ENCODE measurements around the gene RAB7A. TPM values are rescaled to one million over a fixed set of nuclear protein-coding genes. Genes with fewer than 3 reads are reported as not detected.
"Not testable (repeated sequence)": the region's sequence is repeated elsewhere in the genome, so short reads cannot be mapped to it uniquely, and the experiment has no call there.

The RAB7A gene
- polyA plus RNA-seq, 1 donor from 2014 or later, result 42.4 TPM

- TF ChIP-seq REST (IDR thresholded peaks at IDR 0.05; ENCODE audit: borderline replicate concordance) (no peak), MXI1 (conservative IDR thresholded peaks at IDR 0.05; ENCODE audit: poor library complexity, severe bottlenecking) (no peak), POLR2AphosphoS5 (IDR thresholded peaks at IDR 0.05) (no peak), RAD21 (conservative IDR thresholded peaks at IDR 0.05) (no peak), EP300 (conservative IDR thresholded peaks at IDR 0.05; ENCODE audit: poor library complexity, severe bottlenecking) (no peak), CTCF (IDR thresholded peaks at IDR 0.05; ENCODE audit: poor library complexity, severe bottlenecking) (no peak), TAF1 (IDR thresholded peaks at IDR 0.05; ENCODE audit: low read depth) (no peak), SMC3 (conservative IDR thresholded peaks at IDR 0.05; ENCODE audit: poor library complexity) (no peak), EZH2 (IDR thresholded peaks at IDR 0.05; ENCODE audit: borderline replicate concordance, insufficient read depth, low read length, poor library complexity, severe bottlenecking) (no peak)
- Histone ChIP-seq H2AFZ (ENCODE audit: low read depth, low read length) (no peak overlapping the region), H3K4me3 (ENCODE audit: low read length) (peak overlapping the region; percentile 93), H3K36me3 (ENCODE audit: insufficient read depth, low read length) (no peaks in the 10 kb centered on the region), H3K27me3 (ENCODE audit: insufficient read depth, low read depth, low read length) (no peaks in the 10 kb centered on the region), H3K9me2 (ENCODE audit: insufficient read depth, low read length) (no peaks in the 10 kb centered on the region), H3K9ac (ENCODE audit: low read length) (no peak overlapping the region), H3K4me2 (ENCODE audit: low read length) (peak overlapping the region; percentile 94), H3K79me2 (replicated peaks; ENCODE audit: insufficient read depth, low read length) (peaks cover 62% of the 10 kb centered on the region), H3K27ac (ENCODE audit: low read length) (no peak overlapping the region), H3K9me3 (ENCODE audit: low read length) (no peaks in the 10 kb centered on the region), H3F3A (ENCODE audit: insufficient read depth, low read length, poor library complexity, severe bottlenecking) (no peaks in the 10 kb centered on the region), H4K20me1 (ENCODE audit: insufficient read depth) (no peaks in the 10 kb centered on the region)
Observed at GRCh38 chr3:128727996-128728395, 2.0 kb downstream of the RAB7A start.

DNA sequence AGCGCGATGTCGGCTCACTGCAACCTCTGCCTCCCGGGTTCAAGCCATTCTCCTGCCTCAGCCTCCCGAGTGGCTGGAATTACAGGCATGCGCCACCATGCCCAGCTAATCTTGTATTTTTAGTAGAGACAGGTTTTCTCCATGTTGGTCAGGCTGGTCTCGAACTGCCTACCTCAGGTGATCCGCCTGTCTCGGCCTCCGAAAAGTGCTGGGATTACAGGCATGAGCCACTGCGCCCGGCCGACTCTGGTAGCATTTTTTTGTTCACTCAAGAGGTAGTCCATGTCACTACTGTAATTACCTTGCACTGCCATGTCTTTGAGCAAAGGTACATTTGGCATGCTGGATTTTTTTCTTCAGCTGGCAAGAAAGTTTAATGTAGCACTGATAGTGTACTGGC is 2.5 kb downstream of the RAB7A start:
- H4K20me1 ChIP-seq (ENCODE audit: insufficient read depth), result not testable (repeated sequence)

DNA sequence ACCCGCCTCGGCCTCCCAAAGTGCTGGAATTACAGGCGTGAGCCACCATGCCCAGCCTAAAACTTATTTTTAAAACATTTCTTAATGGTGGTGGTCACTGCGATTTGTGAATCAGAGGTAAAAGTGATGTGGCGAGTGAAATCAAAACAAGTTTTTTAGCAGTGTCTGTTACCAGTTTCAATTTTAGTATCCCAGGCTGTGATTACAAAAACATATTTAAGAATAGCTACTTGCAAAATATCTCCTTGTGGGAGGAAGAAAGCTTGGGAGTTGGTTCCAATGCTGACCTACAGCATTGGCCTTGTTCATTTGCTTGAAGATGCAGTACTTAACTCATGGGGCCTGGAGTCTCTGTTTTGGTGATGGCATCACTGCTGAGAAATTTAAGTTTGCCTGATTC is 4.5 kb downstream of the RAB7A start:
- Histone ChIP-seq H3K4me3 (ENCODE audit: low read length) (no peak overlapping the region), H3K9me3 (ENCODE audit: low read length) (no peaks in the 10 kb centered on the region), H4K20me1 (ENCODE audit: insufficient read depth) (no peaks in the 10 kb centered on the region), H3K27me3 (ENCODE audit: insufficient read depth, low read depth, low read length) (no peaks in the 10 kb centered on the region), H3K9me2 (ENCODE audit: insufficient read depth, low read length) (no peaks in the 10 kb centered on the region), H3K79me2 (replicated peaks; ENCODE audit: insufficient read depth, low read length) (peaks cover 86% of the 10 kb centered on the region), H3K27ac (ENCODE audit: low read length) (no peak overlapping the region), H3F3A (ENCODE audit: insufficient read depth, low read length, poor library complexity, severe bottlenecking) (no peaks in the 10 kb centered on the region), H2AFZ (ENCODE audit: low read depth, low read length) (no peak overlapping the region), H3K36me3 (ENCODE audit: insufficient read depth, low read length) (no peaks in the 10 kb centered on the region), H3K4me2 (ENCODE audit: low read length) (no peak overlapping the region), H3K9ac (ENCODE audit: low read length) (no peak overlapping the region)
- TF ChIP-seq EP300 (conservative IDR thresholded peaks at IDR 0.05; ENCODE audit: poor library complexity, severe bottlenecking) (no peak), MXI1 (conservative IDR thresholded peaks at IDR 0.05; ENCODE audit: poor library complexity, severe bottlenecking) (no peak), REST (IDR thresholded peaks at IDR 0.05; ENCODE audit: borderline replicate concordance) (no peak), TAF1 (IDR thresholded peaks at IDR 0.05; ENCODE audit: low read depth) (no peak), SMC3 (conservative IDR thresholded peaks at IDR 0.05; ENCODE audit: poor library complexity) (no peak), CTCF (IDR thresholded peaks at IDR 0.05; ENCODE audit: poor library complexity, severe bottlenecking) (no peak), RAD21 (conservative IDR thresholded peaks at IDR 0.05) (no peak), POLR2AphosphoS5 (IDR thresholded peaks at IDR 0.05) (no peak)

More for the DNA sequence above, 2.5 kb downstream of the RAB7A start:
- Histone ChIP-seq H3K79me2 (replicated peaks; ENCODE audit: insufficient read depth, low read length) (peaks cover 67% of the 10 kb centered on the region), H3K4me3 (ENCODE audit: low read length) (peak overlapping the region; percentile 93)
- not testable (repeated sequence) for H3K4me2 ChIP-seq (ENCODE audit: low read length); H3F3A ChIP-seq (ENCODE audit: insufficient read depth, low read length, poor library complexity, severe bottlenecking); H3K9ac ChIP-seq (ENCODE audit: low read length); H3K9me2 ChIP-seq (ENCODE audit: insufficient read depth, low read length); H3K9me3 ChIP-seq (ENCODE audit: low read length); H3K36me3 ChIP-seq (ENCODE audit: insufficient read depth, low read length); H3K27ac ChIP-seq (ENCODE audit: low read length); H2AFZ ChIP-seq (ENCODE audit: low read depth, low read length); H3K27me3 ChIP-seq (ENCODE audit: insufficient read depth, low read depth, low read length)

All from neural cell (in vitro differentiated cells).